Activated naive CD8-positive, alpha-beta T cell treated with anti-CD3 and anti-CD28 coated beads, Interleukin-2, amount 50 U/mL, for 16 hours (primary cell): Measurements from ENCODE around the gene MBNL2.

Experiments used
- DNase-seq: peaks from one replicate; pipeline ENCODE4 v3.0.0-alpha.2; 2020; ENCODE audit warnings: low read depth, low spot score

MBNL2 gene

DNA sequence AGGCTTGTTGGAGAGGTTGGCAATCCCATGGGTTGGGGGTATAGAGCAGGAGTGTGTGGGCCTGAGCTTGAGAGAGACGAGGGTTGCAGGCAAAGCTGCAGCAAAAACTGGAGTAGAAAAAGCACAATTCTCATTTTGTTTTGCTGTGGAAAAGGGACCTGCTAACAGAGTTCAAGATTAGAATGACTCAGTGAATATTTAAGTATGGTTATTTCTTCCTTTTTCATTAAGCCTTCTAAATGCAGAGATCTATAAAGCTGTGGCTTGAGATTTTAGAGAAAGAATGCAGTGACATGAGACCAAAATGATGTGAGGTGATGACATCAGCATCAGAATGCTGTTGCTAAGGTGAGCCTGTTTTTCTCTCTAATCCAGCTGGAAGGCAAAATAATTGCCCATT lies 10.8 kb upstream of the MBNL2 start:
- no peak for DNase-seq

DNA sequence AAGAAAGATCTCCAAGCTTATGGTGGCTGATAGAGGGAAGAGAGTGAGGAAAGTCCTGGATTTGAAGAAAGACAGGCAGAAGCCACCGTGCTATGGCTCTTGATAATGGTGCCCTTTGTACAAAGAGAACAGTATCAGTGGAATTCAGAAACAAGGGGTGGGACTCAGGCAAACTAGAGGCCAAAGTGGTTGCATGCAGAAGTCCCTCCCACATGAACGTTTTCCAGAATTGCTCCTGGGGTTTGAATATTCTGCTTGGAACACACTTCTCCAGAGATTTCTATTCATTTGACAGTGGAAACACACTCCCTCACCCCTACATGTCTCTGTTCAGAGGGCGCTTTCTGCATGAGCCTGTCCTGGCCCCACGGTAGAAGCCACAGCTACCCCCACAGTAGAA lies 10.1 kb upstream of the MBNL2 start:
- DNase-seq: no peak

DNA sequence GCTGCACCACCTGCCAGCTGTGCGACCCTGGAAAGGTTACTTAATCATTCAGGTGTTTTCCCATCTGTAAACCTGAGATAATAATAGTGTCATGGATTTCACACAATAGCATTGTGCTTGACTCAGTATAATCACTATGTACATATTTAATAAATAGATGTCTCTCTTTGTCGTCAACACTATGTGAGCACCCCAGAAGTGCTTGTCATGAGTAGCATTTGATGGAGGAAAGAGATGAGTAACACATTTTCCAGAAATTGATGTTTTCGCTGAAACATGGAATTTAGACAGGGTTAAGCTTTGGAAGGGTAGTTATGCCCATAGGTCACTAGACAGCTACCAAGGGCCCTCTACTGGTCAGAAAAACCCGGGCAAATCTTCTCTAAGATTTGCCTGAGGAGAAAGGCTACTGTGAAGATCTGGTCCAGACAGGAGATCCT lies 9.5 kb upstream of the MBNL2 start:
- no peak for DNase-seq

DNA sequence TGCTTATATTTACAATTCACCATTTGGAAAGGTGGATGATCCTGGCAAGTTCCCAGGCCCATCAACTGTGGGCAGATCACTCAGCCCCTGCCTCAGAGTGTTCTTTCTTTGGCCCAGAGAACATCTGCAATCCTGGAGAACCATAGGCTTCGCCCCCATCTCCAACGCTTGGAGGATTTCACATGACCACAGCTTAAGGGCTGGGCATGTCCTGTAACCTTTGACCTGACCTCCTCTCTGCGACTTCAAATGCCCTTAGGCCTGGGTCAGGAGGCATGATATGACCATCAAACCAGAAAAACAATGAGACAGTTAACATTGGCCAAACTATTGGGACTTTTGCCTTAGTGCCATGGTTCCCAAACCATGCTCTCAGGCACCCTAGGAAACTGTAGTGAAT lies 7.2 kb upstream of the MBNL2 start:
- DNase-seq: no peak

DNA sequence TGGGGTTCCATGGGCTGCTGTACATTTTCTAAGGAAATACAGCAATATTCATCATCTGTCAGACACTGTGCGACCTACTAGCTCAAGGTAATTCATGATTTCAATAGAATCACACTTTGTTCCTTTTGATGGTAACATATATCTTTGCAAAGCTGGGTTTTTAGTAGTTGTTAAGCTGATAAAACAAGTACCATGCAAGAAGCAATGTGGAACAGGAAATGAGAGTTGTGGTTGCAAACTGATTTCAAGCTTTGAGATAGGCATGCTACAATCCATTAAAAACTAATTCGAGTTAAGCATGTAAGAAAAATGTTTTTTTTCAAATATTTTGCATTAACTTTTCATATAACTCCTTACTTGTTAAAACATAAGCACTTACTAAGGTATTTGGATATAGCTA lies 6.8 kb upstream of the MBNL2 start:
- DNase-seq: no peak

DNA sequence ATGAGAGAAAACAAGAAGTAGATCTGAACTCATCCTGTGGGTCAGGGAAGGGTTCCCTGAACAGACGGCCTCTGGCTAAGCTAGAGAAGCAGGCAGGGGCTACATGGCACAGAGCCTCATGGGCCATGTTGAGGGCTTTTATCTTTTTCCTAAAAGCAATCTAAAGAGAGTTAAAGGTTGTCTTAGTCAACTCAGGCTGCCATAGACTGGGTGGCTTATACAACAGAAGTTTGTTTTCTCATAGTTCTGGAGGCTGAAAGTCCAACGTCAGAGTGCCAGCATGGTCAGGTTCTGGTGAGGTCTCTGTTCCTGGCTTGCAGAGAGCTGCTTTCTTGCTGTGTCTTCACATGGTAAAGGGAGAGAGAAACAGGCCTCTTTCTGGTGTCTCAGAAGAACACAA lies 2.9 kb upstream of the MBNL2 start:
- no peak for DNase-seq

DNA sequence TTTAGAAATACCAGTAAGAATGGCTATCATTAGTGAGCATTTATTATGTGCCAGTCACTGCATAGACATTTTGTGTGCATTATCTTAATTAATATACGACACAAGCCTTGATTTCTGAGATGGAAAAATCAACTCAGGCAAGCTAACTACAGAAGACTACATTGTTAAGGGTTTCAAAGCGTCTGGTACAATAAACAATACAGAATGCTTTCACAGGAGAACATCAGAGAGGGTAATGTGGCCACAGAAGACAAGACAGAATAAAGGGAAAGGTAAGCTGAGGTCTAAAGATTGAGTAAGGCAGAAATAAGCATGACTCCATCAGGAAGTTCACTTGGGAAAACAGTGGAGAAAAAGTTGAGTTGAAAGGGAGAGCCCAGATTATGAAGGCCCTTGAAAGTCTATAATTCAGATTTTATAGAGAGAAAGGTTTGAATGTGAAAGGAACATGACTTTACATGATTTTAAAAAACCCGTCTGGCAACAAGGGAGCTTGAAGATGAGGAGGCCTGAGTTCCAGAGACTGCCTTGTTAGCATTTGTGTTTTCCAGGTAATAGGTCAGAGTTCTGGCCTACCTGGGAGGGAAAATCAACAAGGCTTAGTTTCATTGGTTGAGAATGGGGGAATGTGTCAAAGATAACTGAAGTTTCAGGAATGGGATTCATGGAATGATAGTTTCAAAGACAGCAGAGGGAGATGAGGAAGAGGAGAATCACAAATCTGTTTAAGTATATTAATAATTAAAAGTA lies 1.8 kb upstream of the MBNL2 start:
- DNase-seq: no peak

DNA sequence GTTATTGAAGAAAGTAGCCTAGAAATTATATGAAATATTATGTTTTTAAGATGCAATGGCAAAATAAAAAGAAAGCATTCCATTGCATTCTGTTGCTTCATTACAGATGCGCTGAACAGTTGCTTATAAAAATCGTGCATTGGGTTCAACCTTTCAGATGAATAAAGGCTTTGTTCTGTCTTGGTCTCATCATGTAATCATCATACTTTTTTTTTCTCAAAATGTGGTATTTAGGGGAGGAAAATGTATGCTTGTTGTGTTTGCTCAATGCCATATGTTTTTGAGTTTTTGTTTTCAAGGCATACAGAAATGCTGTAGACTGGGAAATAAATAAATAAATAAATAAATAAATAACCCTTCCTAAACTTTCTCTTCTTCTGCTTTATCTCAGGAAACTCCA lies 1.1 kb upstream of the MBNL2 start:
- no peak for DNase-seq

DNA sequence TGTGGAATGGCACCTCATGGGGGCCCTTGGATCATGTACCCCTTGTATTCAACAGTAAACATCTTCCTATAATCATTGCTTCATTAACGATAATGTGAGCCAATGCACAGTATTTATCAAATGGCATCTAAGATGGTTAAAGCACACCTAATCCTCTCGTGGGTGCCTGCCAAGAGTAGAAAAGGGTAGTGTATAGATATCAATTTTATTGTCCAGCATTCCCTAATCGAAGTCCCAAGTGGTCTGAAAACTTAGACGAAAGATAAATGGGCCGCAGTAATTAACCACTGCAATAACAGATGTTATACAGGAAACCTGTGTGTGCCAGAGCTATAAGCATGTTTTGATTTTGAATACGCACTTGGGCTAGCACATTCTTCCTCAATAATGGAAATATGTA lies 667 bp upstream of the MBNL2 start:
- no peak for DNase-seq

DNA sequence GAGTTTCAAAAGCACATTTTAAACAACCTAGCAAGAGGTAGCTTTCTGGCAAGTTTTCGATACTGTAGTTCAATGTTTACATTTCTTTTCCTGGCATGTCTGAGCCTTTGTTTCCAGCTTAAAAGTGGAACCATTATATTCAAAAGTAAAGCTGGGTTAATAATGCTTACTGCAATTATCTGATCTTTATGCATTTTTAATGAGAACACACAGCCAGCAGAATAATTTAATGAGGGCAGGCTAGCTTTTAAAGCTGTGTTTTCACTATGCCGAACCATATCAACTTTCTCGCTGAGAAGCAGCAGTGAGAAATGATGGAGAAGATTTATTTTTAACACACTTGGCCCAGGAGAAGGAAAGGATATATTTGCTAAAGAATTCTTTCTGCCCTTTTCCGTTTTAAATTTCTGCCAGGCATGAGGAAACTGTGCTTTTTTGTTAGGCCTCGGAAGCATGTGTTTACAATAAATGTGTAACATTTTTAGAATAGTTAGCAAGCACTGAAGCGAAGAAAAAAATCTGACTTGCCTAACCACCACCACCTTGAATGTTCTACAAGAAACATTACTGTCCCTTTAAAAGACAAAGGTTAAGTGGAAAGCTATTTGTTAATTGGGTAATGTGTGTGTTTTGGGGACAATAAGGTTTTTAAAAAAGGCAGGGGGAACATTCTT lies 1.0 kb downstream of the MBNL2 start:
- no peak for DNase-seq

DNA sequence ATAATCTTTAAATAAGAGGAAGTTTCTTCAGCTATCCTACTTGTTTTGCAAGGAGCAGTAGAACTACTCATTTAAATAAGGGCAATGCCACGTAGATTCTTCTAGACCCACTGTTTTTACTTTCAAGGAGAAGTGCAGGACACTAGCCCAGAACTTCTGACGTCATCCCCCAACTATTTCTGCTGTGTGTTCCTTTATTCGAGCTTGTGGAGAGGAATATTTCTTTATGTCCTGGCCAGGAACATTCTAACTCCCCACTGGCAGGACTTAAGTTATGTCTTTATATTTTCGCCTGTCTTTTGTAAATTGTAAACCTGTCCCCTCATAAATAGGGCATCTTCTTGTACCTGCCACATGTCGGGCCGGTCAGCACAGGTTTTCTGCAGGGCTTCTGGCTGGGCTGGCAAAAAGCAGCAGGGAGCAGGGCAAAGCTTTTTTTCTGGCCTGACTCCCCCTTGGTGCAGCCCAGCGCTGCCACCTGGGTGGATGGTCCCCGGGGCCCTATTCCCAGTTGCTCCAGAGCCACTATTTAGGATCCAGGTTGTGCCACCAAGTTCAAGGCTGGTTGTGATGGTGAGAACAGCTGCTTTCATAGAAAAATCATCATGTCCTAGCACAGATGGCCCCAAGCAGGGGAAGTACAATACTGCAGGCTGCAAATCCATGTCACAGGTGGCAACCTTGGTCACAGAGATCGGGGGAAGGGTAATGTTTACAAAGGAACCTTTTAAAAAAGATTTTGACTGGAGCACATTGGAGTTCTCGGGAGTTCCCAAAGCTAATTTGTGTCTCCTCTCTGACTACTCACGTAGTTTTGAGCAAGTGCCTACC lies 1.8 kb downstream of the MBNL2 start:
- no peak for DNase-seq

DNA sequence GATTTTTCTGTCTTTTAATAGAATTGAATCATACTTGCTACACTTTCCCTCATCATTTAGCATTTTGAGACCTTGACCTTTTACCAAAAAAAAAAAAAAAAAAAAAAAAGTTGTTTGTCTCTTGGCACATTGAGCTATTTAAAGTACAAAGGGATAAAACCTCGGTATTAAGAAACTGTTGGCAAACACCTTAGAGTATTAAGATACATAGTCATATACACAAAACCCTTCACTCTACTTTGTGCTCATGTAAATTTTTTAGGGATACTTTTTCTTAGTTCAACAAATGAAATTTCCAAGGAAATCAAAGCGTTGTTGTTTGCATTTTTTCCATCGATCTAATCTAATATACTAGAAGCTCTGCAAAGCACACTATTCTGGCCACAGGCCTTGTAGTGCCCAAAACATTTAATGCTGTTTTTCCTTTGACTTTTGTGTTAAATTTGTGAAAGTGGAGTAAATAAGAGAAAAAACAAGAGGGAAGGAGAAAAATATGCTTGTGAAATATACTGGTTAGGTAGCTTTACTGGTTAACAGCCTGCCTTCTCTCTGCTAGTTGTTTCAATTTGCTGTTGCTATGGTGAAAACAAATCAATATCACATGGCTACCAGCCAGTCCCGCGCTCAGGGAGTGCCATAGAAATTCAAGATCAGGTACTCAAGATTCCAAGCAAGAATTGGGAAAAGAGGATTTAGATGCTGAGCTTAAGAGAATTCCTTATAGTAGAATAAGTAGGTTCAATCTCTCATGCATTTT lies 2.6 kb downstream of the MBNL2 start:
- DNase-seq: no peak

DNA sequence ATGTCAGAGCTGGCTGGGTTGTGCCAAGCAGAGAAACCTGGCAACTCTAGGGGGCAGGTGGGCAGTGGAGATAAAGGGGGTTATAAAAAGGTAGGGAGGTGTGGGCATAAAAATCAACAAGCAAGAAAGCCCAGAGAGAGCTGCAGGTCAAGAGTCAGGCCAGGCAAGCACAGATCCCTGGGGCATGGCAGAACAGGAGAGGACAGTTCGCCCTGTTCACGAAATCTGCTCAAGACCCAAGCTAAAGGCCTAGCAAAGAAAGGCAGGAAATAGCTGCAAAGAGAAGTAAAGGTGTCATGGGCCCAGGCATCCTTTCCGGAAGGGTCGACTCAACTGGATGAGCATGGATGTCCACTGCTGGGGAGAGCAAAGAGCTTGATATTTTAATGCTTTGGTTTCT lies 3.4 kb downstream of the MBNL2 start:
- no peak for DNase-seq

DNA sequence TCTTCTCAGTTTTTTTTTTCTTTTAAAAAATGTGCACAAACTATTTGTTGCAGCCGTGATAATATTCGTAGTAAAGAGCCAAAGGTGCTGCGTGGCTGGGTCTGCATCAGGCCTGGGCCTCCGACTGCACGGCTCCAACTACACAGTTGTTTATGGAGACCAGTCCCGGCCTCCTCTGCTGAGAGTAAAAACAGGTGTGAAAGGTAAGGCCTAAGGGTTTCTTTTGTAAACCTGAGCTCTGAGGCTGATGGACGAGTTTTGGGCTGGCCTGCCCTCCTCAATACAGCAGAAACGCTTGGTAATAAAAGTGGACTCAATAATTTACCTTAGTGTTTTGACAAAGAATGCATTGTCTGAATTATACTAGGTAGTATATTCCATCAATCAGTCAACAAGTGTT lies 3.9 kb downstream of the MBNL2 start:
- DNase-seq: no peak

DNA sequence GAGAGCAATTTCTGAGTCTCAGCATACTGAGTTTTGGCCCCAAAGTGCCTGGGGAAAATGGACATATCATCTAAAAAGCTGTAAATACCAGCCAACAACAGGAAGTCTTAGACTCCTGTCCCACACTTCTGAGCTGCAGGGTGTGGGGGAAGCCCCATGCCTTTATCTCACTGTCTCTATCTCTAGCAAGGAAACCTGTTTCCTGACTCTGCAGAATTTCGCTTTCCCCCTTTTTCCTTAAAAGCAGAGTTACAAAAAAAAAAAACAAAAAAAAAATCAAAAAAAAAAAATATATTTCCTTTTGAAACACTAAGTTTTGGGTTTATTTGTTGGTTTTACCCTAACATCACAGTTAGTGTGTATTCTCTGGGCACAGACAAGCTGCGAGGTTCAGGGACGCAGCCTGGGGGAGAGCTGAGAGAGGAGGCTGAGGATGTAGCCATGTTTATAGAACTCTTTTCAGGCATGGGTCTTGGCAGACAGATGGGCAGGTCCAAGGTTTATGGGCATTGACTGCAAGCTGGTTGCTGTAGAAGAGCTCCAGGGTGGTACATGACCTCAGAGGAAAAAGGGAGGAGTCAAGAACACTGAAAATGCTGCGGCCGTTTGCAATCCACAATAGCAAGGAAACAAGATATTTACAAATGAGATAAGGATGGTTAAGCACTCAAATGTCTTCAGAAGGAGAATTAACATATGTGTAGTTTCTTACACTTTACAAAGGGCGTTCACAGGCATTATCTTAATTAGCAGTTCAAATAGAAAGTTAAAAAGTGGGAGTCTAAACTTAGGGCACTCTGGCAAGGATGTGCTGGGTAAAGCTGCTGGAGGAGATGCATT lies 4.9 kb downstream of the MBNL2 start:
- no peak for DNase-seq

DNA sequence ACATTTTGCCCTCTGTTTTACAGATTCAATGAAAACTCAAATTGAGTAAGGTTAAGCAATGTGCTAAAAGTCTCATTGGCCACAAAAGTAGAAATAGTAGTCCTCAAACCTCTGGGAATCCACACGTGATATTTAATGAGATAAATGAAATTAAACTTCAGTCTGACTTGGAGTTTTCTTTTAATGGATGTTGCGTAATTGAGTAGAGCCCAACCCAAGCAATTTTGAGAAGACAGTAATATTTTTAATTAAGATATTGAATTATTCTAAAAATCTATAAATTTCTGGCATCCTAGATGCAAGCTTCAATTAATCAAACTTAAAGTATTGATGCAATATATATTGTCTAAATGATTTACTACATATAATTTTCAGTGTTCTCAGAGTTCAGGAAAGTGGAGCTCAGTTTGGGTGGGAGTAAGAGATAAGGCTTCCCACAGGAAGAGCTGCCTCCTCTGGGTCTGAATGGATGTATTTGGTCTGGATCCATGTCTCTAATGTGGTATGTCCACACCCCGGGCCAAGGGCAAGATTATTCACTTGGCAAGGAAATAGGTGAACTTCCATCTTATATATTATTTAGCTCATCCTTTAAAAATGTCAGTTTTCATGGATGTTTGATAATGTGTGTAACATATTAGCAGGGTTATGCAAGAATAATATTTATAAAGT lies 6.9 kb downstream of the MBNL2 start:
- DNase-seq: no peak

DNA sequence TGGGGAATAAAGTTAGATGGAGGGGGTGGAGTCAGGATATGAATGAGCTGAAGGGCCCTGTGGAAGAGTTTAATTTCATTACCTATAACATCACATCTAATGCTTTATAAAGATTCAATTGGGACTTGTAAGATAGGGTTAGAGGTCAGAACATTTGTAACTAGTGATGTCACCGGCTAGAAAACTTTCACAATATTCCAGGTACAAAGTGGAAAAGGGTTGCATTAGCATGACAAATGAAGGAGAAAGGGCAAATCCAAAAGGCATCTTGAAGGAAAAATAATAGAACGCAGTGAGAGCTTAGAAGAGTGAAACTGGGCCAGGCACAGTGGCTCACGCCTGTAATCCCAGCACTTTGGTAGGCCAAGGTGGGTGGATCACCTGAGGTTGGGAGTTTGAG lies 7.6 kb downstream of the MBNL2 start:
- no peak for DNase-seq

DNA sequence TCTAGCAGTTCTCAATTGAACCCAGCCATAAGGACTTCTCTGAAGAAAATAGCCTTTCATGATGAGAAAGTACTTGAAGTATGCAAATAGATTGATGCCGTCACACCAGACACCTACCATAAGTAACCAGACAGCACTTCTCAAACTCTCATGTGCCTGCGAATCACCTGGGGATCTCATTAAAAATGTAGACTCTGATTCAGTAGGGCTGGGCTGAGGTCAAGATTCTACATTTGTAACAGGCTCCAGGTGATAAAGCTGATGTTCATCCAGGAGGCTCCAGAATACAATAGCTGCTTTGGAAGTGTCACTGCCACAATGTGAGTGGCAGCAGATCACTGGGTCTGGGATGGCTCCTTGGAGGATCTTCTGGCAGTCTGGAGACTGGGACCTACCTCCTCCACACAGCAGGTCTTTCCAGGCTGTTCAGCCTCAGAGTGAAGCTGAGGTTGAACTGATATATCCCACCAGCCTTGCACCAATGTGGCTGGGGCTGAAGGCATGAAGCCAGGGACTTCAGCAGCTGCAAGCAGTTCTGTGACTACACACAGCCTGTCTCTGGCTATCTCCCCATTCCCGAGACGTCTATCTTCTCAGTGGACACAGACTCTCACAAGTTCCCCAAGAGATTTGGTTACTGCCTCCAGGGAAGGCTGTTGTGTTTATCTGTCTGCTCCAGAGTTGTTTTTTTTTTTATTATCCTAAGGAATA lies 9.1 kb downstream of the MBNL2 start:
- no peak for DNase-seq

DNA sequence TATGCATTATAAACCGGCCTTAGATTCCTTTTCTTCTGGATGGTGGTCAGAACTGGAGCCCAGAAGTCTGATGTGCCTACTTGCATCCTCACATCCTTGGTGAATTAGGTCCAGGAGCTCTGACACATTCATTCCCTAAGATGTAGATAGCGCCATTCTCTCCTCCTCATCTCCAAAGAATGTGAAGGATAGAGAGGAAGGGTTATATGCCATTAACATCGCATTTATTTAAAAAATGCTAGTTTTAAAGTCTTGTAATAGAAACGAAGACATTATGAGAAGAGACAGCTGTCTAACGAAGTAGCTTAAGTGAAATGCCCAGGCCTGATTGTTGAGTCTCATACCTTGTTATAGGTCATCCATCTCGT lies 9.7 kb downstream of the MBNL2 start:
- no peak for DNase-seq

DNA sequence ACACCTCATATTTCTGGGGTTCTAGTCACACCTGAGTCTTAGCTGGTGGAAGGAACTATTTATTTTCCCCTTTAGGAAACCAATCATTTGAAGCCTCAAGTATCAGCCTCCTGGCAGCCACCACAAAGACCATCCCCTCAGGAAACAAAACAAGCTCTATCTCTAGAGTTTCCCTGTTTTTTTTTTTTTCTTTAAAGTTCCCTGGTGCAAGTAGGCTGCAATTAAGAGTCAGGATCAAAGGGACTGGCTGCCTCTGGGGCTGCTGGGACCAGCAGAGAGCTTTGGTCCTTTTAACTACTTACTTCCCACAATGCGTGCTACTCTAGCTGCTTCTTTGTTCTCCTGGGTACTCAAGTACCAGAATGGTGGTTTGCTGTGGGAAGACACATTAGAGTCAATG lies 11.4 kb downstream of the MBNL2 start:
- DNase-seq: no peak
